Left ventricle myocardium superior (tissue), 1 donor: Measurements from ENCODE around the gene CYP27B1. TPM values are rescaled to one million over a fixed set of nuclear protein-coding genes. Genes with fewer than 3 reads are reported as not detected.
A peak's percentile ranks its signal among the peaks of the same experiment; 100 is the strongest.
"Not testable (repeated sequence)": the region's sequence is repeated elsewhere in the genome, so short reads cannot be mapped to it uniquely, and the experiment has no call there.

Source experiments
- ATAC-seq: fragments of 200-7000 bp; cut with Tn5 transposase; one replicate; pipeline ENCODE4 v1.9.1; 2020; ENCODE audit warnings: mild to moderate bottlenecking, moderate library complexity
- DNase-seq: peaks from one replicate; pipeline ENCODE4 v3.0.0-alpha.2; 2020
- intact Hi-C: fragments of 100-400 bp; cut with micrococcal nuclease; formaldehyde crosslinking; loops from one replicate; pipeline ENCODE4 v1.11.0; 2022
- total RNA-seq: library from RNA; stranded (reverse); fragmentation: NEBNext Ultra II Directional; extraction: Animal tissue kit (Norgen Biotek cat#: 25700); gene quantifications from one replicate; pipeline ENCODE4 v1.2.1, GENCODE V29; 2021
- donor health status: DM: no; HTN: yes; CAD: no; lungs with severe emphysema.

The CYP27B1 gene
- total RNA-seq, 1 donor from 2014 or later = not detected

GRCh38 chr12:57727758-57728395 lies 39.0 kb downstream of the CYP27B1 start:
- intact Hi-C loops = no loop called here
- DNase-seq = no peak
- no peak for ATAC-seq

GRCh38 chr12:57726884-57727757 lies 39.8 kb downstream of the CYP27B1 start:
- intact Hi-C loops = no loop called here
- peak; percentile 63 for ATAC-seq
- peak; percentile 77 for DNase-seq

- ATAC-seq = peak; percentile 82
- intact Hi-C loops = no loop called here
- DNase-seq = peak; percentile 83
Measured at GRCh38 chr12:57726151-57726883, 40.6 kb downstream of the CYP27B1 start.

GRCh38 chr12:57725851-57726150 lies 41.1 kb downstream of the CYP27B1 start:
- intact Hi-C loops = no loop called here
- ATAC-seq (no peak), DNase-seq (no peak)

- DNase-seq (no peak), ATAC-seq (no peak)
- intact Hi-C loops = no loop called here
Measured at GRCh38 chr12:57724936-57725740, 41.7 kb downstream of the CYP27B1 start.

- intact Hi-C loops = no loop called here
- DNase-seq = no peak
- no peak for ATAC-seq
Measured at GRCh38 chr12:57724003-57724935, 42.6 kb downstream of the CYP27B1 start.

GRCh38 chr12:57723630-57723962 lies 43.3 kb downstream of the CYP27B1 start:
- DNase-seq = no peak
- no peak for ATAC-seq
- intact Hi-C loops = no loop called here

GRCh38 chr12:57722716-57723629 lies 43.9 kb downstream of the CYP27B1 start:
- ATAC-seq (no peak), DNase-seq (no peak)
- intact Hi-C loops = no loop called here

GRCh38 chr12:57721846-57722608 lies 44.9 kb downstream of the CYP27B1 start:
- intact Hi-C loops = not testable (repeated sequence)

GRCh38 chr12:57720606-57721595 lies 46.0 kb downstream of the CYP27B1 start:
- ATAC-seq (peak; percentile 5), DNase-seq (no peak)

More at GRCh38 chr12:57721846-57722608, 44.9 kb downstream of the CYP27B1 start:
- DNase-seq, ATAC-seq: not testable (repeated sequence)

GRCh38 chr12:57719777-57720605 lies 46.9 kb downstream of the CYP27B1 start:
- intact Hi-C loops = no loop called here

More at GRCh38 chr12:57720606-57721595, 46.0 kb downstream of the CYP27B1 start:
- intact Hi-C loops = no loop called here

GRCh38 chr12:57718641-57719528 lies 48.0 kb downstream of the CYP27B1 start:
- ATAC-seq = no peak
- intact Hi-C loops = no loop called here
- no peak for DNase-seq

More at GRCh38 chr12:57719777-57720605, 46.9 kb downstream of the CYP27B1 start:
- DNase-seq (no peak), ATAC-seq (no peak)

GRCh38 chr12:57717846-57718640 lies 48.8 kb downstream of the CYP27B1 start:
- intact Hi-C loops = no loop called here
- ATAC-seq (no peak), DNase-seq (no peak)
